WTC11 (cell line): ENCODE results near the gene ZIC5. TPM values are rescaled to one million over a fixed set of nuclear protein-coding genes. Genes with fewer than 3 reads are reported as not detected.

Source experiments
- AFF4 ChIP-seq: sonication (generic); formaldehyde crosslinking; IDR thresholded peaks from 2 replicates; pipeline ENCODE4 v1.8.1; 2023; ENCODE audit warnings: mild to moderate bottlenecking, missing genetic modification reagents, borderline replicate concordance
- CREM ChIP-seq: sonication (generic); formaldehyde crosslinking; IDR thresholded peaks from 2 replicates; pipeline ENCODE4 v1.8.1; 2022; ENCODE audit warnings: mild to moderate bottlenecking, missing genetic modification reagents, moderate library complexity
- ELF4 ChIP-seq: sonication (generic); formaldehyde crosslinking; IDR thresholded peaks from 2 replicates; pipeline ENCODE4 v1.8.1; 2022; ENCODE audit warnings: low read depth, mild to moderate bottlenecking, moderate library complexity, missing genetic modification reagents
- FOXJ3 ChIP-seq: sonication (generic); formaldehyde crosslinking; IDR thresholded peaks from 2 replicates; pipeline ENCODE4 v1.9.0; 2021; ENCODE audit warnings: missing genetic modification reagents, mild to moderate bottlenecking, borderline replicate concordance
- FOXP4 ChIP-seq: sonication (generic); formaldehyde crosslinking; IDR thresholded peaks from 2 replicates; pipeline ENCODE4 v1.8.0; 2022; ENCODE audit warnings: mild to moderate bottlenecking, missing genetic modification reagents
- HMGXB4 ChIP-seq: sonication (generic); formaldehyde crosslinking; IDR thresholded peaks from 2 replicates; pipeline ENCODE4 v1.8.1; 2023; ENCODE audit warnings: mild to moderate bottlenecking, moderate library complexity, missing genetic modification reagents
- IRF1 ChIP-seq: sonication (generic); formaldehyde crosslinking; IDR thresholded peaks from 2 replicates; pipeline ENCODE4 v1.8.0; 2023; ENCODE audit warnings: missing genetic modification reagents
- IRF2 ChIP-seq: sonication (generic); formaldehyde crosslinking; IDR thresholded peaks from 2 replicates; pipeline ENCODE4 v1.8.0; 2022; ENCODE audit warnings: low read depth, missing genetic modification reagents, borderline replicate concordance
- JUN ChIP-seq: sonication (generic); formaldehyde crosslinking; IDR thresholded peaks from 2 replicates; pipeline ENCODE4 v1.8.0; 2023; ENCODE audit warnings: mild to moderate bottlenecking, missing genetic modification reagents
- MAX ChIP-seq: sonication (generic); formaldehyde crosslinking; IDR thresholded peaks from 2 replicates; pipeline ENCODE4 v1.8.0; 2022; ENCODE audit warnings: mild to moderate bottlenecking, missing genetic modification reagents
- NR2C2 ChIP-seq: sonication (generic); formaldehyde crosslinking; IDR thresholded peaks from 2 replicates; pipeline ENCODE4 v1.8.0; 2022; ENCODE audit warnings: mild to moderate bottlenecking, missing genetic modification reagents
- PRDM15 ChIP-seq: sonication (generic); formaldehyde crosslinking; IDR thresholded peaks from 2 replicates; pipeline ENCODE4 v1.8.0; 2022; ENCODE audit warnings: missing genetic modification reagents
- PREB ChIP-seq: sonication (generic); formaldehyde crosslinking; IDR thresholded peaks from 2 replicates; pipeline ENCODE4 v1.8.1; 2022; ENCODE audit warnings: mild to moderate bottlenecking, missing genetic modification reagents, moderate library complexity, borderline replicate concordance
- RORB ChIP-seq: fragments of 250-450 bp; sonication (Bioruptor Pico); IDR thresholded peaks from 2 replicates; pipeline ENCODE4 v1.9.0; 2021; ENCODE audit warnings: mild to moderate bottlenecking
- TEAD4 ChIP-seq: sonication (generic); formaldehyde crosslinking; IDR thresholded peaks from 2 replicates; pipeline ENCODE4 v1.8.0; 2022; ENCODE audit warnings: mild to moderate bottlenecking, missing genetic modification reagents
- USF2 ChIP-seq: sonication (generic); formaldehyde crosslinking; IDR thresholded peaks from 2 replicates; pipeline ENCODE4 v1.8.1; 2023; ENCODE audit warnings: mild to moderate bottlenecking, missing genetic modification reagents, moderate library complexity
- ZMAT4 ChIP-seq: fragments of 250-450 bp; sonication (Bioruptor Pico); IDR thresholded peaks from 2 replicates; pipeline ENCODE4 v1.9.0; 2021; ENCODE audit warnings: mild to moderate bottlenecking
- ZNF281 ChIP-seq: sonication (generic); formaldehyde crosslinking; IDR thresholded peaks from 2 replicates; pipeline ENCODE4 v1.8.0; 2023; ENCODE audit warnings: mild to moderate bottlenecking, missing genetic modification reagents
- ZNF317 ChIP-seq: sonication (generic); formaldehyde crosslinking; IDR thresholded peaks from 2 replicates; pipeline ENCODE4 v1.8.1; 2023; ENCODE audit warnings: low read depth, mild to moderate bottlenecking, moderate library complexity, missing genetic modification reagents, borderline replicate concordance
- total RNA-seq: library from RNA; stranded (reverse); gene quantifications from 3 replicates; pipeline ENCODE4 v1.2.3, GENCODE V29; 2021

The ZIC5 gene
- total RNA-seq, 1 experiment from 2014 or later: 46.4 TPM

- TF ChIP-seq RORB (no peak), HMGXB4 (CRISPR knock-in tag) (peak; percentile 60; the same call in 1 of the 2 replicates), ZNF281 (CRISPR knock-in tag) (no peak), IRF2 (CRISPR knock-in tag) (no peak), NR2C2 (CRISPR knock-in tag) (no peak), FOXJ3 (CRISPR knock-in tag) (no peak), USF2 (CRISPR knock-in tag) (no peak), PRDM15 (CRISPR knock-in tag) (peak; percentile 70), ELF4 (no peak), JUN (CRISPR knock-in tag) (no peak), IRF1 (CRISPR knock-in tag) (0 out of 2 replicates have a peak, but pooled peaks have one; percentile 42), MAX (peak; percentile 70), FOXP4 (CRISPR knock-in tag) (0 out of 2 replicates have a peak, but pooled peaks have one; percentile 22), CREM (CRISPR knock-in tag) (no peak), PREB (CRISPR knock-in tag) (no peak), ZNF317 (CRISPR knock-in tag) (no peak), AFF4 (CRISPR knock-in tag) (peak; percentile 89; the same call in 1 of the 2 replicates), ZMAT4 (no peak), TEAD4 (CRISPR knock-in tag) (no peak)
These were observed 13.1 kb upstream of the ZIC5 start (continued) for GRCh38 chr13:99984461-99985240.
